HFFc6 (cell line): ENCODE results near the gene ASB13. TPM values are rescaled to one million over a fixed set of nuclear protein-coding genes. Genes with fewer than 3 reads are reported as not detected.

Experiments
- DNase-seq: peaks from one replicate; pipeline ENCODE4 v3.0.0-alpha.2; 2018
- H3K27ac Mint-ChIP-seq: 2 replicates; pipeline ENCODE4 v1.8.0; 2020; ENCODE audit warnings: mild to moderate bottlenecking, mixed read lengths
- H3K27me3 Mint-ChIP-seq: 2 replicates; pipeline ENCODE4 v1.8.0; 2021; ENCODE audit warnings: mild to moderate bottlenecking, moderate library complexity, mixed read lengths; ENCODE audit not compliant: insufficient read depth
- H3K36me3 Mint-ChIP-seq: 2 replicates; pipeline ENCODE4 v1.8.0; 2021; ENCODE audit warnings: low read depth, mixed read lengths
- H3K4me1 Mint-ChIP-seq: 2 replicates; pipeline ENCODE4 v1.8.0; 2020; ENCODE audit warnings: low read depth, mixed read lengths
- H3K4me3 Mint-ChIP-seq: 2 replicates; pipeline ENCODE4 v1.8.0; 2020; ENCODE audit warnings: mild to moderate bottlenecking, moderate library complexity, mixed read lengths
- H3K9me3 Mint-ChIP-seq: 2 replicates; pipeline ENCODE4 v1.8.0; 2020; ENCODE audit warnings: mild to moderate bottlenecking, mixed read lengths
- total RNA-seq, 6 experiments: library from RNA; stranded (reverse); fragmentation: NEBNext Ultra II Directional; extraction: Animal tissue kit (Norgen Biotek cat#: 25700); gene quantifications; 2 replicates in 1 of 6; 3 replicates in 5 of 6; pipeline ENCODE4 v1.2.3, GENCODE V29; 2021
- TF ChIP-seq, protein P1 (sequence below): fragments of 200-600 bp; sonication (generic); IDR thresholded peaks from 2 replicates; pipeline ENCODE4 v1.5.0; 2021; ENCODE audit warnings: antibody characterized with exemption, mild to moderate bottlenecking

Gene ASB13
- total RNA-seq, 6 experiments from 2014 or later = 7.8 to 10.1 (median 9.1) TPM

DNA sequence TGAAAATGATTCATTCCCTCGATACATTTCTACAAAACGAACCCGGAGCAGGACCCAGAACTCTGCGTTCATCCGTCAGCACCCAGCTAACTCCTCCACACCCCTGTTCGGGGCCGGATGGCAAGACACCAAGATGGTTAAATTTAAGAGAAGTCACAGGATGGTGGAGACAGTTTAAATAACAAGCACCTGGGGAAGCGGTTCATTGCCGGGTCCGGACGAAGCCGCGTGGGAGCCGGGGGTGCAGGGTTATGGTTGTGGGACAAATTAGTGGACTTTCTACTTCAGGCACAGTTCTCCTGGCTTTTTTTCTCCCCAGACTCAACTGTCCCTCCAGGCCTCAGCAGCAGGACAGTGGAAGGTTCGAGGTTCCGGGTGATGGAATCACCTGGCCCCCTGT is 45.4 kb downstream of the ASB13 start:
- Mint-ChIP-seq H3K36me3 (no peaks in the 10 kb centered on the region), H3K4me3 (no peak overlapping the region), H3K27me3 (no peaks in the 10 kb centered on the region; the same call in none of the 2 replicates), H3K9me3 (no peaks in the 10 kb centered on the region), H3K27ac (no peak overlapping the region), H3K4me1 (peaks cover 33% of the 10 kb centered on the region)
- TF ChIP-seq, protein P1, sequence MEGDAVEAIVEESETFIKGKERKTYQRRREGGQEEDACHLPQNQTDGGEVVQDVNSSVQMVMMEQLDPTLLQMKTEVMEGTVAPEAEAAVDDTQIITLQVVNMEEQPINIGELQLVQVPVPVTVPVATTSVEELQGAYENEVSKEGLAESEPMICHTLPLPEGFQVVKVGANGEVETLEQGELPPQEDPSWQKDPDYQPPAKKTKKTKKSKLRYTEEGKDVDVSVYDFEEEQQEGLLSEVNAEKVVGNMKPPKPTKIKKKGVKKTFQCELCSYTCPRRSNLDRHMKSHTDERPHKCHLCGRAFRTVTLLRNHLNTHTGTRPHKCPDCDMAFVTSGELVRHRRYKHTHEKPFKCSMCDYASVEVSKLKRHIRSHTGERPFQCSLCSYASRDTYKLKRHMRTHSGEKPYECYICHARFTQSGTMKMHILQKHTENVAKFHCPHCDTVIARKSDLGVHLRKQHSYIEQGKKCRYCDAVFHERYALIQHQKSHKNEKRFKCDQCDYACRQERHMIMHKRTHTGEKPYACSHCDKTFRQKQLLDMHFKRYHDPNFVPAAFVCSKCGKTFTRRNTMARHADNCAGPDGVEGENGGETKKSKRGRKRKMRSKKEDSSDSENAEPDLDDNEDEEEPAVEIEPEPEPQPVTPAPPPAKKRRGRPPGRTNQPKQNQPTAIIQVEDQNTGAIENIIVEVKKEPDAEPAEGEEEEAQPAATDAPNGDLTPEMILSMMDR = no peak
- no peak for DNase-seq

DNA sequence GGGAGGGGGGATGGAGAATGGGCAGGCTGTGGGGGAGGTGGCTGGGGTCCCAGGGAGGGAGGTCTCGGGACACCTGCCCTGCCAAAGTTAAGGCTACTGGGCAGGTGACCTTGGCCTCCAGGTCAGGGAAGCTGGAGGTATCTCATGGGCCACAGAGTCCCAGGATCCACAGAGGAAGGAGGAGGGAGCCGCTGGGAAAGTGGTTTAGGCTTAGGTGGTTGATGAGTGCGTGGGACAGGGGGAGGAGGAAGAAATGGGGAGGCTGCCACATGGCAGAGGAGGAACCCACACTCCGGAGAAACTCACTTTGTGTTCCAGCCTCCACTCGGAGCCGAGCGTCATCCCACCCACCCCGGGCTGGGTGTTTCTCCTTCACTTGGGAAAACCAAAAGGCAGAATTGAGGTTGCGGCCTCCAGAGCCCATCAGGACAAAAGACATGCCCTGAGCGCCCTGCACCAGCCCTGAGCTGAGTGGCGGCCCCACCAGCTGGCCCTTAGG is 46.1 kb downstream of the ASB13 start:
- no peak for DNase-seq
- H3K27ac Mint-ChIP-seq = no peak overlapping the region
- H3K4me1 Mint-ChIP-seq = peaks cover 34% of the 10 kb centered on the region
- no peak overlapping the region for H3K4me3 Mint-ChIP-seq
- TF ChIP-seq, protein P1 = no peak
- no peaks in the 10 kb centered on the region; the same call in none of the 2 replicates for H3K27me3 Mint-ChIP-seq
- no peaks in the 10 kb centered on the region for H3K36me3 Mint-ChIP-seq
- no peaks in the 10 kb centered on the region for H3K9me3 Mint-ChIP-seq

DNA sequence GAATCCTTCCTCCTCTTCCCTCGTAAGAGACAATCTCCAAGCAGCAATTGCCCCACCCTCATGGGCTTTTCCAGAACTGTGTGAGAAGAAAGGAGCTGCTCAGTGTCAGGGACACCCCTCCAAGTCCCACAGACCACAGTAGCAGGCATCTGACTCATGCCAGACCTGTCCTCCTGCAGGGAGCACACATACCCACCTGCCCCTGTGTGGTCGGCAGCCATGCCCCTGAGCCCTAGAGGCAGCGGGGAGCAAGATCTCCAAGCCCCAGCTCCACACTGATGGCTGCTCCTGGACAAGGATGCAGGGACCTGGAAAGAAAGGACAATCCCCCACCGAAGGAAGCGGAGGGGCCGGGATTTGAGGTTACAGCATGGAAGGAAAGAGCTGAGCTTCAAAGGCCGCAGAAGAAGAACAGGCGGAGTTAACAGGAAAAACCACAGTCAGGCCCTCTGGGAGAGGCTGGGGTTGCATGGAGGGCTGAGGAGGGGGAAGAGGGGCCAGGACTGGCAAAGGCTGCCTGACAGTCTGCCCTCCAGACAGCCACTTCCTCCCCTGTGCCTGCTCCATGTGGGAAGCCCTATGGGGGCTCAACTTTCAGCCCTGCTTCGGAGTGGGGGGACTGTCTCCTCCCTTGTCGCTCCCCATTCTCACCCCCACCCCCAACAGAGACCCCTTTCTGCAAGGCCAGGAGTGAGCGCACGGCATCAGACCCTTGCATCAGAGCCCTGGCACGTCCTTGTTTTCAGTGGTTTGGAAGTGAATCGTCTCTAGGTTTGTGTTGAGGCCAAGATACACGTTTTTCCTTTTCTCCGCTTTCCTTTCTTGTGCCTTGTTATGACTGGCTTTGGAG is 46.8 kb downstream of the ASB13 start:
- TF ChIP-seq, protein P1 = no peak
- H3K27me3 Mint-ChIP-seq = no peaks in the 10 kb centered on the region; the same call in none of the 2 replicates
- no peak overlapping the region for H3K4me3 Mint-ChIP-seq
- DNase-seq = no peak
- H3K36me3 Mint-ChIP-seq = no peaks in the 10 kb centered on the region
- H3K4me1 Mint-ChIP-seq = peaks cover 39% of the 10 kb centered on the region
- H3K27ac Mint-ChIP-seq = no peak overlapping the region; the same call in 1 of the 2 replicates
- H3K9me3 Mint-ChIP-seq = no peaks in the 10 kb centered on the region

DNA sequence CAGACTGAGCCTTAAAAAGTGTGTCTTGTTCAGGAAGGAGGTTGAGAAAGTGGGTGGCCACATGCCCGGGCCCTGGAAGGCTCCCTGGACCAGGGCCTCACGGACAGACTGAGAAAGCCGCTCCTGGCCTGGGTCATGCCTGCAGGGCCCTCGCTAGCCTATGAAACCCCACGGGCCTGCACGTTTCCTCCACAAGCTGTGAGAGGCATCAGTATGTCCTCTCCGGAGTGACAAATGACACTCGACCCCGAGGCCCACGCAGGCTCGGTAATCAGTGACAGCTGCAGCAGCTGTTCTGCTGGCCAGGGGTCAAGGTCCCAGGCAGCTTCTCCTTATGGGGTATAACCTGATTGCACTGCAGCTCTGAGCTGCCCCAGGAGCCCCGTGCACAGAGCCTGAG is 47.6 kb downstream of the ASB13 start:
- DNase-seq = no peak
- Mint-ChIP-seq H3K9me3 (no peaks in the 10 kb centered on the region), H3K4me1 (peaks cover 47% of the 10 kb centered on the region)

DNA sequence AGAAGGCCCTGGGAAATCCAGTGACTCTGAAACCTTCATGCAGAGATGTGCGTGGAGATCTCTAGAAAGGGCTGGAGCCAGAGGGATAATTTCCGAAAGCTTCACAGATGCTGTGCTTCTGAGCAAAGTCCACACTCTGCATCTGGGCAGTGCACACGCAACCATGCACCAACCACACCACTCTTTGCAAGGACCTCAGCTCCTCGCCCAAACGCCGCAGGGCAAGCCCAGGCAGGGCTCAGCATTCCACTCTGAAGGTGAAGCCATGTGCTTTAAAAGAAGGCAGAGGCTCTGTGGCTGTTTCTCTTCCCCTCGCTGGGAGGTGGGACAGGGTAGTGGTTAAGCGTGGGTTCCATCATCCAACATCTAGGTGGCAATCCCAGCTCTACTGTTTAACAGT is 48.4 kb downstream of the ASB13 start:
- H3K27ac Mint-ChIP-seq = no peak overlapping the region
- DNase-seq = no peak
- H3K9me3 Mint-ChIP-seq = no peaks in the 10 kb centered on the region
- peaks cover 45% of the 10 kb centered on the region for H3K4me1 Mint-ChIP-seq
- no peaks in the 10 kb centered on the region; the same call in none of the 2 replicates for H3K27me3 Mint-ChIP-seq
- H3K36me3 Mint-ChIP-seq = no peaks in the 10 kb centered on the region
- TF ChIP-seq, protein P1 = no peak
- no peak overlapping the region for H3K4me3 Mint-ChIP-seq

More for the DNA sequence above, 47.6 kb downstream of the ASB13 start:
- Mint-ChIP-seq H3K36me3 (no peaks in the 10 kb centered on the region), H3K27me3 (no peaks in the 10 kb centered on the region; the same call in none of the 2 replicates), H3K27ac (no peak overlapping the region), H3K4me3 (no peak overlapping the region)
- TF ChIP-seq, protein P1 = no peak
